Endothelial cell of umbilical vein (primary cell): ENCODE results near the gene IGSF11. TPM values are rescaled to one million over a fixed set of nuclear protein-coding genes. Genes with fewer than 3 reads are reported as not detected.

Experiments
- BruUV-seq: library from RNA; stranded (reverse); fragments of 400-500 nt; replicated peaks from 2 replicates; lab custom pipeline; 2021; lab: Mats Ljungman, UMichigan
- CTCF ChIA-PET: fragments of 300-600, 350-600 bp; sonication (Branson Sonifier 250); formaldehyde crosslinking; loops from one replicate; lab custom pipeline; 2021; ENCODE audit warnings: antibody characterized with exemption, inconsistent platforms; lab: Charles Lee
- POLR2A ChIA-PET: fragments of 300-600, 350-600 bp; sonication (Branson Sonifier 250); formaldehyde crosslinking; loops from one replicate; lab custom pipeline; 2021; ENCODE audit warnings: antibody characterized with exemption, inconsistent platforms; lab: Charles Lee
- DNase-seq: peaks from one replicate; pipeline ENCODE4 v3.0.0-alpha.2; 2011; ENCODE audit warnings: low read depth, low spot score
- FAIRE-seq: peaks from 2 replicates; lab custom pipeline; 2011; peaks lifted over from hg19 to GRCh38; lab: Jason Lieb, UNC
- H2AFZ ChIP-seq: 2 replicates; pipeline ENCODE4 v1.6.0; 2012; ENCODE audit warnings: low read depth, low read length, control low read depth, inconsistent platforms
- H3K27ac ChIP-seq: 2 replicates; pipeline ENCODE4 v1.5.1; 2011; ENCODE audit warnings: low read depth, mild to moderate bottlenecking, control low read depth, low read length, moderate library complexity; ENCODE audit not compliant: insufficient read depth
- H3K27me3 ChIP-seq, 2 experiments: 2 replicates each; pipeline versions ENCODE4 v1.6.0 to v1.6.1; 2011; ENCODE audit warnings: low read length in 2 of 2, mixed read lengths in 1 of 2; ENCODE audit not compliant: control insufficient read depth in 2 of 2, insufficient read depth in 2 of 2
- H3K36me3 ChIP-seq, 2 experiments: 2 replicates in 1 of 2; 3 replicates in 1 of 2; pipeline ENCODE4 v1.5.1; 2011; ENCODE audit warnings: low read length in 2 of 2, mild to moderate bottlenecking in 1 of 2, moderate library complexity in 1 of 2; ENCODE audit not compliant: control insufficient read depth in 2 of 2, insufficient read depth in 2 of 2; ENCODE audit errors: extremely low read depth in 1 of 2
- H3K4me1 ChIP-seq: 3 replicates; pipeline ENCODE4 v1.5.1; 2011; ENCODE audit warnings: mild to moderate bottlenecking, low read length; ENCODE audit not compliant: control insufficient read depth, insufficient read depth; ENCODE audit errors: extremely low read depth
- H3K4me2 ChIP-seq: 2 replicates; pipeline ENCODE4 v1.6.1; 2011; ENCODE audit warnings: low read length, control low read depth, mixed read lengths; ENCODE audit not compliant: insufficient read depth
- H3K4me3 ChIP-seq, 3 experiments: fragments of 200-600 bp in 1 of 3; sonication (generic), shearing (Covaris generic) in 1 of 3; replicated peaks in 1 of 3; 2 replicates each; pipeline ENCODE4 v1.5.1; 2011 to 2016; ENCODE audit warnings: control low read depth in 3 of 3, low read length in 3 of 3, mild to moderate bottlenecking in 2 of 3, inconsistent platforms in 1 of 3, low read depth in 1 of 3, moderate library complexity in 1 of 3; ENCODE audit not compliant: insufficient read depth in 1 of 3
- H3K79me2 ChIP-seq: 2 replicates; pipeline ENCODE4 v1.6.0; 2012; ENCODE audit warnings: low read length, inconsistent platforms; ENCODE audit not compliant: control insufficient read depth, insufficient read depth
- H3K9ac ChIP-seq: replicated peaks from 2 replicates; pipeline ENCODE3; 2011; ENCODE audit warnings: low read length, control low read depth; ENCODE audit not compliant: insufficient read depth; ENCODE audit errors: extremely low read depth
- H3K9me1 ChIP-seq: replicated peaks from 3 replicates; pipeline ENCODE4 v1.6.0; 2011; ENCODE audit warnings: mild to moderate bottlenecking, low read length; ENCODE audit not compliant: control insufficient read depth, insufficient read depth; ENCODE audit errors: extremely low read depth
- H3K9me3 ChIP-seq: replicated peaks from 2 replicates; pipeline ENCODE4 v1.5.1; 2012; ENCODE audit warnings: low read length, inconsistent platforms; ENCODE audit not compliant: control insufficient read depth, insufficient read depth
- H4K20me1 ChIP-seq: replicated peaks from 2 replicates; pipeline ENCODE3; 2011; ENCODE audit warnings: mild to moderate bottlenecking, low read length; ENCODE audit not compliant: control insufficient read depth, insufficient read depth; ENCODE audit errors: extremely low read depth
- CTCF ChIP-seq, 2 donors: IDR thresholded peaks; 1 replicate in 1 of 2; 2 replicates in 1 of 2; pipeline ENCODE4 v1.5.1; 2011; ENCODE audit warnings: low read length in 2 of 2, mild to moderate bottlenecking in 2 of 2, moderate library complexity in 2 of 2, control low read depth in 1 of 2, inconsistent platforms in 1 of 2, low read depth in 1 of 2; ENCODE audit not compliant: insufficient read depth in 1 of 2; ENCODE audit errors: extremely low read depth in 1 of 2
- EZH2 ChIP-seq: IDR thresholded peaks from 2 replicates; pipeline ENCODE4 v1.6.1; 2012; ENCODE audit warnings: borderline replicate concordance, low read depth, mild to moderate bottlenecking, moderate library complexity, low read length, inconsistent platforms; ENCODE audit not compliant: severe bottlenecking
- FOS ChIP-seq: IDR thresholded peaks from 2 replicates; pipeline ENCODE4 v1.6.1; 2011; ENCODE audit warnings: mild to moderate bottlenecking, low read length, moderate library complexity, borderline replicate concordance; ENCODE audit not compliant: insufficient read depth
- GATA2 ChIP-seq: IDR thresholded peaks from 2 replicates; pipeline ENCODE4 v1.7.0; 2011; ENCODE audit warnings: low read depth, mild to moderate bottlenecking, moderate library complexity, mixed read lengths, low read length; ENCODE audit not compliant: insufficient read length, insufficient read depth
- JUN ChIP-seq: IDR thresholded peaks from 2 replicates; pipeline ENCODE4 v1.6.1; 2011; ENCODE audit warnings: borderline replicate concordance, low read depth; ENCODE audit not compliant: insufficient read length, insufficient read depth
- MAX ChIP-seq: IDR thresholded peaks from 2 replicates; pipeline ENCODE4 v1.6.1; 2011; ENCODE audit not compliant: insufficient read depth, insufficient read length
- MYC ChIP-seq: IDR thresholded peaks from one replicate; pipeline ENCODE4 v1.6.1; 2011; ENCODE audit warnings: mild to moderate bottlenecking, low read depth, low read length
- POLR2A ChIP-seq: IDR thresholded peaks from 2 replicates; pipeline ENCODE4 v1.6.1; 2012; ENCODE audit warnings: low read depth, mild to moderate bottlenecking, control low read depth, low read length
- POLR2AphosphoS5 ChIP-seq: IDR thresholded peaks from 2 replicates; pipeline ENCODE4 v1.6.1; 2012; ENCODE audit warnings: low read depth, mild to moderate bottlenecking, control low read depth, low read length, moderate library complexity; ENCODE audit not compliant: insufficient read depth
- dilution Hi-C: fragments of 300-500 bp; cut with MboI; formaldehyde crosslinking; loops from one replicate; pipeline ENCODE4 v1.15.0; 2019; ENCODE audit warnings: low sequenced_read_pairs; ENCODE audit not compliant: extremely low pct_ligation_motif_present
- intact Hi-C: fragments of 100-400 bp; cut with micrococcal nuclease; formaldehyde crosslinking; loops from one replicate; pipeline ENCODE4 v1.10.0; 2022
- polyA plus RNA-seq, 4 experiments: library from polyadenylated mRNA; depleted of rRNA in 3 of 4; stranded (reverse) in 3 of 4; unstranded in 1 of 4; fragments of >200 nt; gene quantifications; 2 replicates each; pipeline versions ENCODE4 v1.2.1 to v1.2.3, GENCODE V29; 2011 to 2012; ENCODE audit warnings: missing spikeins in 1 of 4
- total RNA-seq: library from RNA; stranded (reverse); gene quantifications from 2 replicates; pipeline ENCODE4 v1.2.3, GENCODE V29; 2021

IGSF11 gene
- total and polyA plus RNA-seq, 2 donors (not counting 3 experiments of a cell fraction or from before 2014, with no cell fraction given): not detected

GRCh38 chr3:118984699-118985098, 49.9 kb downstream of the IGSF11 start:
- Histone ChIP-seq H3K36me3 (no peaks in the 10 kb centered on the region), H2AFZ (no peak overlapping the region), H3K9me3 (no peaks in the 10 kb centered on the region), H3K4me3 (no peak overlapping the region), H3K4me1 (no peaks in the 10 kb centered on the region), H3K9me1 (no peaks in the 10 kb centered on the region), H3K9ac (no peak overlapping the region), H3K27me3 (peaks cover 0 to 1% of the 10 kb centered on the region in 2 experiments), H3K27ac (no peak overlapping the region), H3K4me2 (no peak overlapping the region), H4K20me1 (no peaks in the 10 kb centered on the region), H3K79me2 (no peaks in the 10 kb centered on the region)
- CTCF ChIA-PET: no interaction called here
- DNase-seq (no peak), FAIRE-seq (no peak)
- TF ChIP-seq MYC (no peak), POLR2A (no peak), JUN (no peak), FOS (no peak), EZH2 (no peak), GATA2 (no peak), MAX (no peak), CTCF (IDR thresholded peaks at IDR 0.05; ENCODE audit: extremely low read depth in 1 of 2, insufficient read depth in 1 of 2, low read depth in 1 of 2, low read length in 2 of 2) (no peak), POLR2AphosphoS5 (no peak)
- dilution Hi-C loops: no loop called here
- no TSS peak for BruUV-seq
- POLR2A ChIA-PET: no interaction called here
- intact Hi-C loops: no loop called here
